Adrenal gland (tissue), 5 donors: ENCODE results near the gene GUCY2C.

ENCODE experiments used
- CTCF ChIP-seq, 6 experiments: fragments of 450-650 bp in 4 of 6; fragments of 200-600 bp in 2 of 6; sonication (generic) in 1 of 6; IDR thresholded peaks; 1 replicate in 5 of 6; 2 replicates in 1 of 6; pipeline versions ENCODE4 v1.5.1 to v1.8.0; 2016 to 2021; ENCODE audit warnings: antibody characterized with exemption in 6 of 6, mild to moderate bottlenecking in 2 of 6, moderate library complexity in 1 of 6
- POLR2A ChIP-seq, 2 donors: fragments of 450-650 bp; IDR thresholded peaks; one replicate each; pipeline ENCODE4 v1.6.1; 2017; ENCODE audit warnings: antibody characterized with exemption in 2 of 2, mild to moderate bottlenecking in 2 of 2, moderate library complexity in 1 of 2
- donor health status: DM: no; HTN: no; CAD: no.

GRCh38 chr12:14588571-14588970 is 107.8 kb downstream of the GUCY2C start:
- TF ChIP-seq POLR2A (IDR thresholded peaks at IDR 0.05), result no peak
- TF ChIP-seq CTCF (IDR thresholded peaks at IDR 0.05), result no peak
